SK-N-SH (cell line): ENCODE results near the gene HDLBP.

ENCODE experiments used
- CHD2 ChIP-seq: fragments of 150-350 bp; IDR thresholded peaks from 2 replicates; pipeline ENCODE4 v1.6.1; 2018; ENCODE audit warnings: low read length; ENCODE audit not compliant: partially characterized antibody
- ELF1 ChIP-seq: IDR thresholded peaks from 2 replicates; pipeline ENCODE4 v1.4.0; 2012
- EP300 ChIP-seq, 2 experiments: IDR thresholded peaks; 2 replicates each; pipeline versions ENCODE4 v1.4.0 to v1.6.1; 2012; ENCODE audit warnings: borderline replicate concordance in 1 of 2, low read depth in 1 of 2, low read length in 1 of 2
- EZH2phosphoT487 ChIP-seq: fragments of 200-600 bp; sonication (generic); IDR thresholded peaks from 2 replicates; pipeline ENCODE4 v1.6.1; 2017; ENCODE audit warnings: low read depth, mixed run types, mild to moderate bottlenecking, antibody characterized with exemption, moderate library complexity, borderline replicate concordance
- FOXJ3 ChIP-seq: sonication (generic); formaldehyde crosslinking; IDR thresholded peaks from 2 replicates; pipeline ENCODE4 v1.5.1; 2020; ENCODE audit warnings: mild to moderate bottlenecking, missing genetic modification reagents
- FOXM1 ChIP-seq: IDR thresholded peaks from 2 replicates; pipeline ENCODE4 v1.4.0; 2012; ENCODE audit warnings: low read depth, mild to moderate bottlenecking
- GABPA ChIP-seq: IDR thresholded peaks from 2 replicates; pipeline ENCODE4 v1.4.0; 2012; ENCODE audit warnings: low read depth, mild to moderate bottlenecking
- JUND ChIP-seq: IDR thresholded peaks from 2 replicates; pipeline ENCODE4 v1.4.0; 2012
- MXI1 ChIP-seq: IDR thresholded peaks from 2 replicates; pipeline ENCODE4 v1.6.1; 2012; ENCODE audit warnings: mild to moderate bottlenecking, low read depth, low read length, improper control_type of control experiment
- POLR2AphosphoS5 ChIP-seq: IDR thresholded peaks from 2 replicates; pipeline ENCODE4 v1.6.1; 2012; ENCODE audit warnings: low read depth, low read length
- RAD21 ChIP-seq: IDR thresholded peaks from 2 replicates; pipeline ENCODE4 v1.6.1; 2012; ENCODE audit warnings: mild to moderate bottlenecking, low read length
- YY1 ChIP-seq: IDR thresholded peaks from 2 replicates; pipeline ENCODE4 v1.4.0; 2012; ENCODE audit warnings: low read depth, mild to moderate bottlenecking
- TF ChIP-seq, protein P1 (sequence below): fragments of 200-600 bp; sonication (generic); IDR thresholded peaks from 2 replicates; pipeline ENCODE4 v1.6.1; 2017; ENCODE audit warnings: antibody characterized with exemption, mild to moderate bottlenecking, moderate library complexity
- TF ChIP-seq, protein P2 (sequence below): IDR thresholded peaks from 2 replicates; pipeline ENCODE4 v1.4.0; 2012; ENCODE audit warnings: low read depth, borderline replicate concordance

DNA sequence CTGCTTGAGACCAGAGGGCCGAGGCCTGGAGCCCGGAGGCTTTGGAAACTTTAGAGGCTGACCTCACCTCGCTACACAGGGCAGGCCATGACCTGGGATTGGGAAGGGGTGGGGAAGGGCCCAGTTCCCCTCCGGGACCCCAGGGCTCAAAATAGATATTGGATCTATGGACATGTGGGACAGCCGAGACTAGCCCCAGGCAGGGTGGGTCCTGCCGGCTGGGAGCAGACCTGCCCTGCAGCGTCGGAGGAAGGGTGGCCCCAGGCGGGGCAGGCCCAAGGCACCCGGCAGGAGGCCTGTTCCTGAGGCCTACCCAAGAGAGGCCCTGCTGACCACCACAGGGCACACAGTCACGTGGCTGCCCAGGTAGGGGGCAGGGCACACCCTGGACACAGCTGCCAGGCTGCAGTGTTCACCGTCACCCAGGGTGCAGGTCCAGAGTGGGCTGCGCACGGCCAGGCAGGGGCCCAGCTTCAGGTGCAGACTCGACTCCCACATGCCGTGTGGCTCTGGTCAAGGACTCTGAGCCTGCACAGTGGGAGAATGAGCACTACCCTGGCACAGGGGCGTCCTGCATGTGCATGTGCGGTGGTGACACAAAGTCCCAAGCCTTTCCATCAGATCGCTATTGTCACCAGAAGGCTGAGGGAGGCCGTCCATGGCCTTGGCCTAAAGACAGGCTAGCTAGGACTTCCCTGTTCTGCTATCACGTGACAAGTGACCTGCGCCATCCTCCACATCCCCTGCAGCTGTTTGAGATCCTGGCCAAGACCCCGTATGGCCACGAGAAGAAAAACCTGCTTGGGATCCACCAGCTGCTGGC is 113.8 kb downstream of the HDLBP start:
- TF ChIP-seq ELF1 (no peak), EP300 (IDR thresholded peaks at IDR 0.05; ENCODE audit: borderline replicate concordance in 1 of 2, low read depth in 1 of 2, low read length in 1 of 2) (no peak), GABPA (no peak), EZH2phosphoT487 (no peak), FOXM1 (no peak), RAD21 (no peak), POLR2AphosphoS5 (no peak), JUND (no peak), FOXJ3 (CRISPR knock-in tag) (no peak), CHD2 (no peak), MXI1 (no peak), YY1 (no peak)
- TF ChIP-seq, protein P1, sequence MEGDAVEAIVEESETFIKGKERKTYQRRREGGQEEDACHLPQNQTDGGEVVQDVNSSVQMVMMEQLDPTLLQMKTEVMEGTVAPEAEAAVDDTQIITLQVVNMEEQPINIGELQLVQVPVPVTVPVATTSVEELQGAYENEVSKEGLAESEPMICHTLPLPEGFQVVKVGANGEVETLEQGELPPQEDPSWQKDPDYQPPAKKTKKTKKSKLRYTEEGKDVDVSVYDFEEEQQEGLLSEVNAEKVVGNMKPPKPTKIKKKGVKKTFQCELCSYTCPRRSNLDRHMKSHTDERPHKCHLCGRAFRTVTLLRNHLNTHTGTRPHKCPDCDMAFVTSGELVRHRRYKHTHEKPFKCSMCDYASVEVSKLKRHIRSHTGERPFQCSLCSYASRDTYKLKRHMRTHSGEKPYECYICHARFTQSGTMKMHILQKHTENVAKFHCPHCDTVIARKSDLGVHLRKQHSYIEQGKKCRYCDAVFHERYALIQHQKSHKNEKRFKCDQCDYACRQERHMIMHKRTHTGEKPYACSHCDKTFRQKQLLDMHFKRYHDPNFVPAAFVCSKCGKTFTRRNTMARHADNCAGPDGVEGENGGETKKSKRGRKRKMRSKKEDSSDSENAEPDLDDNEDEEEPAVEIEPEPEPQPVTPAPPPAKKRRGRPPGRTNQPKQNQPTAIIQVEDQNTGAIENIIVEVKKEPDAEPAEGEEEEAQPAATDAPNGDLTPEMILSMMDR: no peak
- TF ChIP-seq, protein P2, sequence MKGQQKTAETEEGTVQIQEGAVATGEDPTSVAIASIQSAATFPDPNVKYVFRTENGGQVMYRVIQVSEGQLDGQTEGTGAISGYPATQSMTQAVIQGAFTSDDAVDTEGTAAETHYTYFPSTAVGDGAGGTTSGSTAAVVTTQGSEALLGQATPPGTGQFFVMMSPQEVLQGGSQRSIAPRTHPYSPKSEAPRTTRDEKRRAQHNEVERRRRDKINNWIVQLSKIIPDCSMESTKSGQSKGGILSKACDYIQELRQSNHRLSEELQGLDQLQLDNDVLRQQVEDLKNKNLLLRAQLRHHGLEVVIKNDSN: no peak
